ENCODE data around the gene RIOK2.
"Not testable (repeated sequence)": the region's sequence is repeated elsewhere in the genome, so short reads cannot be mapped to it uniquely, and the experiment has no call there.

The RIOK2 gene

DNA sequence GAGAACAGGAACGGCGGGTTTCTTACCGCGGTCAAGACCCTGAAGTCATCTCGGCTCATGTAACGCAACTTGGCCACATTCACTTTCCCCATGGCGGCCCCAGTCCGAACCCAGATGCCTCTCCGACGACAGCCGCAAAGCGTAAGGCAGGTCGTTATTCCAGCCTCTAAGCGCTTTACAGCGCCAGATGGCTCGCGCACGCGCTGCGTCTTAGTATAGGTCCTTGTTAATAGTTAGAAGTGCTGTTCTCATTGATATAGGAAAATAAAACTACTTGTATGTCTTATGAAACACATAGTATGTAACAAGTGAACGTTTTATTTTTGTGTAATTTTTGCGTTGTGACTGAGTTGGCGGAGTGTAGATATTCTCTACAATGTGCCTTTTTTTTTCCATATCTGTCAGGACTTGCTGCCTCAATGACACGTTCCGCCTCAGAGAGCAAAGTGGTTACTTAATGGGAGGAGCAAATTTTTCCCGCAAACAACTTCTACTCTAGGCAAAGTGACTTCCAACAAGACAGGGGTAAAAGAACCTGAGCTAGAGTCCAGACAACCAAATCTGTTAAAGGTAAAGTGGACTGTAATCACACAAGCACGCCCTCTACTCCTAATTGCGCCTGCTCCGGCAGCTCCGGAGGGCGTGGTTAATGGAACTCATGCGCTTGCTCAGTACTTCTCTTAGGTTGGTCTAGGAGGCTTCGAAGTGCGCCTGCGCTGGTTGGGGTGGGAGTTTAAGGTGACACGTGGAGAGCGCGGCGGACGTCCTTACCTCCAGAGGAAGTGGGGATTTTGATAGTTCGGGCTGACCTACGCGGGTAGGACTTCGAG lies at the start of gene RIOK2:
Gene RIOK2, minus strand, starts transcription at position 148 of the 830 bp plus-strand sequence. Its CDS starts 56 bp downstream, at position 92.
- DNase-seq = peak; percentile 94

- DNase-seq = peak; percentile 56
These were observed 48.1 kb upstream of the RIOK2 start for GRCh38 chr5:97231025-97231636.

- no peak for DNase-seq
These were observed 46.7 kb upstream of the RIOK2 start for GRCh38 chr5:97229688-97230285.

DNA sequence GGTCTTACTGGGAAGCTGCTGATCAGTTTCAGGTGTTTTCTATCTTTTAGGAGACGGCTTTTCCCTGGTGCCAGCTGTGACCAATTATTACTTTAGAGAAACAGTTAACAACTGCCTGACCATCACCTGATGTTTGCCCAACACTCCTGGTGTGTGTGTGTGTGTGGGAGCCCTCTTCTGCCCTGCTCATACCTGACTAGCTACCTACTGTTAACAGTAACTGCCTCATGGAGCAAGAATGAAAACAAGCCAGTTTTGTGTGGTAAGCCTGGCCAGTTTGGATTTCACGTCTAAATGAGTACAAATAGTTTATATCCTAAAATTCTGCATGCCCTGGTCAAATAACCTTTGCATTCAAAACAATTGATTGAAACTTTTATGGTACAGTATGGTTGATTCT lies 46.1 kb upstream of the RIOK2 start:
- no peak for DNase-seq

GRCh38 chr5:97225222-97225621 lies 42.2 kb upstream of the RIOK2 start:
- no peak for DNase-seq

DNA sequence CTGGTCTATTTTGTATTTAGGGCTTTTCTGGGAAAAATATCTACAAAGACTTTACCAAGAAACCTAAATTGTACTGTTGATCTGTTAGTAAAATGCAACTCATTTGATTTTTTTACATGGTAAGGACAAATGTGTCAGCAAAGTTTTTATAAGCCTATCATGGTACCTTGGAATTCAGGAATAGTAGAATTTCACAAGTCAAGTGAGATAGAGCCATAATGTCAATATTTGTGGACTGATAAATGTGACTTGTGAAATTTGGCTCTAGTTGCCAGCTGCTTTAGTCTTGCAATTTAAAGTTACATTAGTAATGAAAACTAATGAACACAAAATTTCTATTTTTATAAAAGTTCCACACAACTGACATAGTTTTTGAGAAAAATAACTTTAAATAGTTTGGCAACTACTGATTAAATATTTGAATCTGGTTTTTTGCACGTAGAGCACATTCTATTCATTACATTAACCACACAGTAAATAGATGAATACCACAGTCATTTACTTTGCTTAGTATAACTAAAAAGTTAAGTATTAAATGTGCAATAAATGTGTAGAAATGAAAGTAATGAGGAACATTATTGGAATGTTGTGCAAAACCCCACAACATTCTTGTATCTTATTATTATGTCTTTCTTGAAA lies 41.2 kb upstream of the RIOK2 start:
- no peak for DNase-seq

DNA sequence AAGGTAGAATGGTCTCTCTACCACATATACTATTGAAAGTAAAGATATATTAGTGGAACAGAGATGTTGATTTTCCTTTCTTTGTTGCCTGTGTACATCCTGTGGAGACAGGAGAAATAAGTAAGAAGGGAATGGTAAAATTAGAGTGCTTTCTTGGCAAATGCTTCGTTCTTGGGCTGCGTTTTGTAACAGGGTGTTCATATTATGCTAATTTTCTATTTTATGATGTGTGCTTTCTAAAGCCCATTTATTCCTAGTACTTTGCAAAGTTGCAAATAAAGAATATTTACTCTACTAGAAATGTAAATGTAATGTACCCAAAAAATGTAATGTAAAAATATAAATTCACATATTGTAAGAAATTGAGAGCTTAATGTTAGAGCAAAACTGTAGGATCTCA lies 40.5 kb upstream of the RIOK2 start:
- no peak for DNase-seq

DNA sequence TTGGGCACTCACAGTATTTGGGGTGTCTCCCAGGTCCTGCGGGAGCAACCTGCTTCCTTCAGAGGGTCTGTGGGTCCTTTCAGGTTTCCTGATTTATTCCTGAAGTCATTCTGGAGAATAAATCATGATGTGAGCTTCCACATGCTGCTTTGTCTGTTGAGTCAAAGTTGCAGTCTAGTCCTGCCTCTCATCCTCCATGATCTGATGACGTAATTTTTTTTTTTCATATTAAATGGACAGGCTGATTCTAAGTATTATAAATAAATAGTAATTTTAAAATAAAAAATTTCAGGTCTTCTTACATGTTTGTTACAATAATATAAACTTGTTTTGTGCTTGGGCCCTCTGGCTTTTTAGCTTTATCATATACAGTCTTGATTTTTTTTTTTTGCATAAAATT lies 26.3 kb upstream of the RIOK2 start:
- no peak for DNase-seq

GRCh38 chr5:97208714-97209113 lies 25.7 kb upstream of the RIOK2 start:
- DNase-seq = no peak

DNA sequence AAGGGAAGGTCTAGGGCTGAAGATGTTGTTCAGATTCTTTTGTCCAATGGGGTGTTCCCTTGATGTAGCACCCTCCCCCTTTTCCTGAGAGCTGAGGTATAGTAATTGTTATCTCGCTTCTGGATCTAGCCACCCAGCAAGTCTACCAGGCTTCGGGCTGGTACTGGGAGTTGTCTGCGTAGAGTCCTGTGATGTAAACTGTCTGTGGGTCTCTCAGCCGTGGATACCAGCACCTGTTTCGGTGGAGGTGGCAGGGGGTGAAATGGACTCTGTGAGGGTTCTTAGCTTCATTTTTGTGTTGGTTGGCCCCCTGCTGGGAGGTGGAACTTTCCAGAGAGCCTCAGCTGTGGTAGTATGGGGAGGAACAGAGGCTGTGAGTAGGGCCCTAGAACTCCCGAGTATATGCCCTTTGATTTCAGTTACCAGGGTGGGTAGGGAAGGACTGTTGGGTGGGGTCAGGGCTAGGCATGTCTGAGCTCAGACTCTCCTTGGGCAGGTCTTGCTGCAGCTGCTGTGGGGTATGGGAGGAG lies 25.2 kb upstream of the RIOK2 start:
- DNase-seq = no peak

GRCh38 chr5:97194366-97194765 lies 11.3 kb upstream of the RIOK2 start:
- no peak for DNase-seq

DNA sequence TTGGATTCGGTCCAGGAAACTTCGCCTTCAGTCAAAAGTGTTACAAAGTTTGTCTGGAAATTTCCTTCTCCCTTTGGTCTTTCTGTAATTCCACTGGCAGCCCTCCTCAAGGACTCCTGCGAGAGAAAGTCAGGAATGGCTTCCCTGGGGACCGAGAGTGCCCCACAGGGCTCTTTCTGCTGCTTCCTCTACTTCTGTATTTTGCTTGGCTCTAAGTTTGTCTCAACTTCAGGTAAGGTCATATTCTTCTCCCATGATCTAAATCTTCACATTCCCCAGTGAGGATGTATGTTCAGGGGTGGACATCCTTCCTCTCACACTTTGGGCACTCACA lies 10.3 kb upstream of the RIOK2 start:
- no peak for DNase-seq

DNA sequence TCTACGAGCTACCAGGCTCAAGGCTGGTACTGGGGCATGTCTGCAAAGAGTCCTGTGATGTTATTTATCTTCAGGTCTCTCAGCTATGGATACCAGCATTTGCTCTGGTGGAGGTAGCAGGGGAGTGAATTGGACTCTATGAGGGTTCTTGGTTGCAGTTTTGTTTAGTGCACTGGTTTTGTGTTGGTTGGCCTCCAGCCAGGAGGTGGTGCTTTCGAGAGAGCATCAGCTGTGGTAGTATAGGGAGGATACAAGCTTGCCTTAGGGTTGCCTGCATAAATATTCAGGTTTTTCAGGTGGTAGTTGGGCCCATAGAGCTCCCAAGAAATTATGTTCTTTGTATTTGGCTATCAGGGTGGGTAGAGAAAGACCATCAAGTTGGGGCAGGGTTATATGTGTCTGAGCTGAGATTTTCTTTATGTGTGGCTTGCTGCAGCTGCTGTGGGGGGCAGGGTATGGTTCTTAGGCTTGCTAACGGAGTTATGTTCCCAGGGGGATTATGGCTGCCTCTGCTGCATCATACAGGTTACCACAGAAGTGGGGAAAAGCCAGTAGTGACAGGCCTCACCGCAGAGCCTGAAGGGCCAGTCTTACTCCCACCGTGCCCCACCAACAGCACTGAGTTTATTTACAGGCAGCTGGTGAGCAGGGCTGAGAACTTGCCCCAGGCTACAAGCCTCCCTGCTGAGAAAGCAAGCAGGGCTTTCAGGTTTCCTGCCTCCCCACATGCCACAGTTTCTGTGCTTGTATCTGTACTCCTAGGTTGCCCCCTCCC lies 9.7 kb upstream of the RIOK2 start:
- DNase-seq = no peak

- no peak for DNase-seq
These were observed 8.8 kb upstream of the RIOK2 start for GRCh38 chr5:97191893-97192292.

DNA sequence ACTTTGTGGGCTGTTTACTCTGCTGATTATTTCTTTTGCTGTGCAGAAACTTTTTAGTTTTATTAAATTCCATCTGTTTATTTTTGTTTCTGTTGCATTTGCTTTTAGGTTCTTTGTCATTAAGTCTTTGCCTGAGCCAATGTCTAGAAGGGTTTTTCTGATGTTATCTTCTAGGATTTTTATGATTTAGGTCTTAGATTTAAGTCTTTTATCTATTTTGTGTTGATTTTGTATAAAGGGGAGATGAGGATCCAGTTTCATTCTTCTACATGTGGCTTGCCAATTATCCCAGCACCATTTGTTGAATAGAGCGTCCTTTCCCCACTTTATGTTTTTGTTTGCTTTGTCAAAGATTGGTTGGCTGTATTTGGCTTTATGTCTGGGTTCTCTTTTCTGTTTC lies 6.5 kb upstream of the RIOK2 start:
- DNase-seq = not testable (repeated sequence)

DNA sequence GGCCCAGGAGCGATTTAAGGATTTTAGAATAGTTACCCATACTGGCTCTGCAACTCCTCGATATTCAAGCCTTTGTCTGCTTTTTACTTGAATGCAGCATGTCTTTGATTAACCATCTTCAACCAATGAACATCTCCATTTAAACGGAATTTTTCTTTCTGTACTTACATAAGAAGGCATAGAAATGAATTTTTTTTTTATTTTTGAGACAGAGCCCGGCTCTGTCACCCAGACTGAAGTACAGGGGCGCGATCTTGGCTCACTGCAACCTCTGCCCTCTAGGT lies 825 bp upstream of the RIOK2 start:
- DNase-seq = no peak

DNA sequence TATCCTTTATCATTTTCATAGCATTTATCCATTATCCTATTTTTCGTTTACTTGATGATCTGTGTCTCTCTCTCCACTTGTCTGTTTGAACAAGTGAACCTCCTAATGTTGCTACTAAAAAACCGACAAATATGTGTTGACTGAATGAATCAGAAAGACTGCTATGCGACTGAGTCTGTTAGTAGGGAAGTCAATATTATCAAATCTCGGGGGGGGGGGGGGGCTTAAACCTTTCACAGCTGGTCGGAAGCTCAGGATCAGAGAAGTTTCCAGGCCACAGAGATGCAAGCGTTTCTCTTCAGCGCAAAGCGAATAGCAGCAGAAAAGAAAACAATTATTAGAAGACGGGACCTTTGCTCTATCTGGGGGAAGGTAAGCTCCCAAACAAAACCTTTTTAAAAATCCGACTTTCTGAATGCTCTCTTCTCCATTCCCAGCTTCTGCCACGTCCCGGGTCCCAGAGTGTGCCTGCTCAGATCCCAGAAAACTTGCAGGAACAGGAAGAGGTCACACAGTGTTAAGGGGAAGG lies 412 bp downstream of the RIOK2 start:
- DNase-seq = peak; percentile 25

DNA sequence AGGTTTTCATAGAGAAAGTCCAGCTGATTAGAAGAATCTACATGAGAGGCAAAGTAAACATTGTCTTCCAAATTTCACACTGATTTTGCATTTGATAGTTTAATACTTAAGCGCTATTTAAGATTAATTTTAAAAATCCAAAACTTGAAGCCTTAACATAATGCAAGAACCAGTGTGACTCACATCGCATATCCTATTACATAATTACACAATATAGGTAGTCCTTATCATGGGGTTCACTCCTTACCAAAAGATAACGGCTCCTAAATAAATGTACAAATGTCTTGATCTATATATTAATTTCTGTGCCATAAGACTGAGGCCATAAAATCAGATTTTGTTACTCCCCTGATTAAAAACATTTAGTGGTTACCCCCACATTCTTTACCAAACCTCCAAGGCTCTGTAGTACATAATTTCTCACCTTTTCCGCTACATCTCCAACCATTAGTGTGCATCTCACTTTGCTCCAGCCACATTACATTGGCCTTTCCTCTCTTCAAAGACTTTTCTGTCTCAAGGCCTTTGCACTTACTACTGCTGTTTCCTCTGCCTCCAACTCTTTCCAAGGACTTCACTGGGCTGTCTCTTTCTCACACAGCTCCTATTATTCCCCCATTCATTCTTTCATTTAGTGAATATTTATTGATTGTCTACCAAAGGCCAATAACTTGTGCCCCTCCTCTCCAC lies 1.0 kb downstream of the RIOK2 start:
- no peak for DNase-seq

- DNase-seq = not testable (repeated sequence)
These were observed 3.6 kb downstream of the RIOK2 start for GRCh38 chr5:97179457-97179856.

DNA sequence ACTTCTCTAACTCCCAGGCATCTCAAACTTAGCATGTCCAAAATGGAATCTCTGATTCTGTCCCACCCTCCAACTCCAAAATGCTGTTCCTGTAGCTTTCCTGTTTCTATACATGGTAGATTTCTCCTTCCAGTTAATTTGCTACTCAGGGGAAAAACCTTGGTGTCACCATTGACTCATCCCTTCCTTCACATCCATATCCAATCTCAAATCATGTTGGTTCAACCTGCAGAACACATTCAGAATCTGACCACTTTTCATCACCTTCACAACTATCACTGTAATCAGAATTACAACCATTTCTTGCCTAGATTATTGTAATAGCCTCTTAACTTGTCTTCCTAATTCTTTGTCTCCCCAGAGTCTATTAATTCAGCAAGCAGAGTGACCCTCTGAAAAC lies 10.8 kb downstream of the RIOK2 start:
- DNase-seq = no peak

GRCh38 chr5:97171703-97172102 lies 11.3 kb downstream of the RIOK2 start:
- DNase-seq = no peak

DNA sequence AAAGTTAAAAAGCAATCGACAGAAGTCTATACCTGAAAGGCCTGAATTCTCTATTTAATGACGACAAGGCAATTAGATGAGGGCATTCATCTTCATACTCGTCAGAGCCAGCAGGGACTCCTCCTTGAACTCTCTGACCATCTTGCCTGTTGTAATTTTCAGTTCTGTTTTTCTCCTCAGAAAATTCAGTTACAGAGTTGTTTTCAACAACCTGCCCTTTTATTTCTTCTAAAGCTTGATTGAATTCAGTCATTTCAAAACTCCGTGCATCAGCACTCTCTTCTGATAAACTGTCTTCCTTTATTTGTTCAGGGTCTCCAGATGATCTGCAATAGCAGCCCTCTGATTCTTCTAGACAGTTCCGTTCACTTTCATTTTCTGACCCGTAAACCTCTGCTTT lies 15.6 kb downstream of the RIOK2 start:
- no peak for DNase-seq
